ENCODE results near the gene MTPN. TPM values are rescaled to one million over a fixed set of nuclear protein-coding genes. Genes with fewer than 3 reads are reported as not detected.

Gene MTPN
- total RNA-seq, 1 donor from 2014 or later = 67.9 TPM

GRCh38 chr7:136006208-136006607, 29.0 kb upstream of the MTPN start:
- no peak for DNase-seq
- H3K4me1 ChIP-seq = peaks cover 4% of the 10 kb centered on the region
- H3K4me3 ChIP-seq = no peak overlapping the region
- TF ChIP-seq, protein P1, sequence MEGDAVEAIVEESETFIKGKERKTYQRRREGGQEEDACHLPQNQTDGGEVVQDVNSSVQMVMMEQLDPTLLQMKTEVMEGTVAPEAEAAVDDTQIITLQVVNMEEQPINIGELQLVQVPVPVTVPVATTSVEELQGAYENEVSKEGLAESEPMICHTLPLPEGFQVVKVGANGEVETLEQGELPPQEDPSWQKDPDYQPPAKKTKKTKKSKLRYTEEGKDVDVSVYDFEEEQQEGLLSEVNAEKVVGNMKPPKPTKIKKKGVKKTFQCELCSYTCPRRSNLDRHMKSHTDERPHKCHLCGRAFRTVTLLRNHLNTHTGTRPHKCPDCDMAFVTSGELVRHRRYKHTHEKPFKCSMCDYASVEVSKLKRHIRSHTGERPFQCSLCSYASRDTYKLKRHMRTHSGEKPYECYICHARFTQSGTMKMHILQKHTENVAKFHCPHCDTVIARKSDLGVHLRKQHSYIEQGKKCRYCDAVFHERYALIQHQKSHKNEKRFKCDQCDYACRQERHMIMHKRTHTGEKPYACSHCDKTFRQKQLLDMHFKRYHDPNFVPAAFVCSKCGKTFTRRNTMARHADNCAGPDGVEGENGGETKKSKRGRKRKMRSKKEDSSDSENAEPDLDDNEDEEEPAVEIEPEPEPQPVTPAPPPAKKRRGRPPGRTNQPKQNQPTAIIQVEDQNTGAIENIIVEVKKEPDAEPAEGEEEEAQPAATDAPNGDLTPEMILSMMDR (IDR thresholded peaks at IDR 0.05; ENCODE audit: borderline replicate concordance) = no peak
- H3K9me3 ChIP-seq (replicated peaks) = no peaks in the 10 kb centered on the region
- no peaks in the 10 kb centered on the region for H3K36me3 ChIP-seq
- H3K27ac ChIP-seq (replicated peaks) = no peak overlapping the region
- intact Hi-C loops (cut with micrococcal nuclease) = no loop called here
- no peaks in the 10 kb centered on the region for H3K27me3 ChIP-seq (ENCODE audit: low read depth)

- intact Hi-C loops (cut with micrococcal nuclease) = no loop called here
- H3K27me3 ChIP-seq (ENCODE audit: low read depth) = no peaks in the 10 kb centered on the region
- peaks cover under 1% of the 10 kb centered on the region for H3K4me1 ChIP-seq
- no peak for DNase-seq
- no peaks in the 10 kb centered on the region for H3K9me3 ChIP-seq (replicated peaks)
- no peak overlapping the region for H3K27ac ChIP-seq (replicated peaks)
- TF ChIP-seq, protein P1 (IDR thresholded peaks at IDR 0.05; ENCODE audit: borderline replicate concordance) = no peak
- H3K4me3 ChIP-seq = no peak overlapping the region
- no peaks in the 10 kb centered on the region for H3K36me3 ChIP-seq
Measured at GRCh38 chr7:136004083-136004482, 26.9 kb upstream of the MTPN start.

- no peak for DNase-seq
- Histone ChIP-seq H3K9me3 (replicated peaks) (no peaks in the 10 kb centered on the region), H3K4me3 (no peak overlapping the region), H3K36me3 (no peaks in the 10 kb centered on the region), H3K27me3 (ENCODE audit: low read depth) (no peaks in the 10 kb centered on the region), H3K4me1 (no peaks in the 10 kb centered on the region), H3K27ac (replicated peaks) (no peak overlapping the region)
- TF ChIP-seq, protein P1 (IDR thresholded peaks at IDR 0.05; ENCODE audit: borderline replicate concordance) = no peak
- intact Hi-C loops (cut with micrococcal nuclease) = no loop called here
Measured at GRCh38 chr7:136002802-136003201, 25.6 kb upstream of the MTPN start.

DNA sequence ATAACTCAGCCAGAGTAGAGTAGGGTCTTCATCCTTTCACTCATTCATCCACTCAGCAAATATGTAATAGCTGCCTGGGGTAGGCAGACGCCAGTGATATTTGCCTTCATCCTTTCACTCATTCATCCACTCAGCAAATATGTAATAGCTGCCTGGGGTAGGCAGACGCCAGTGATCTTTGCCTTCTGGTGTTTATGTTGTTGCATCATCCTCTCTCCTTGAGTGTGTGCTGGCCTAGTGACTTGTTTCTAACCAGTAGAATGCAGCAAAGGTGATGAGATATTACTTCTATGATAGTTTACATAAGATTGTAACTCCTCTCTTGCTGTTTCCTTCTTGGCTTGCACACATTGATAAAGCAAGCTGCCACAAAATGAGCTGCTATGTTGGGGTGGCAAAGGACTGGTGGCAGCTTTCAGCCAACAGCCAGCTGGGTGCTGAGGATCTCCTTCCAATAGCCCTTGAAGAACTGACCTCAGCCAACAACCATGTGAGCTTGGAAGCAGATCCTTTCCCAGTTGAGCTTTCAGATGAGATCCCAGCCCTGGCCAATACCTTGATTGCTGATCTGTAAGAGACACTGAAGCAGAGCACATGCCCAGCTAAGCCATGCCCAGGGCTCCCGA, 23.2 kb upstream of the MTPN start:
- Histone ChIP-seq H3K36me3 (no peaks in the 10 kb centered on the region), H3K27ac (replicated peaks) (no peak overlapping the region), H3K9me3 (replicated peaks) (no peaks in the 10 kb centered on the region), H3K4me3 (no peak overlapping the region), H3K27me3 (ENCODE audit: low read depth) (no peaks in the 10 kb centered on the region), H3K4me1 (no peaks in the 10 kb centered on the region)
- intact Hi-C loops (cut with micrococcal nuclease) = no loop called here
- TF ChIP-seq, protein P1 (IDR thresholded peaks at IDR 0.05; ENCODE audit: borderline replicate concordance) = no peak
- DNase-seq = no peak

GRCh38 chr7:135998081-135998480, 20.9 kb upstream of the MTPN start:
- H3K27me3 ChIP-seq (ENCODE audit: low read depth) = no peaks in the 10 kb centered on the region
- intact Hi-C loops (cut with micrococcal nuclease) = no loop called here

More at GRCh38 chr7:135998081-135998480, 20.9 kb upstream of the MTPN start:
- H3K4me1 ChIP-seq = no peaks in the 10 kb centered on the region
- H3K36me3 ChIP-seq = no peaks in the 10 kb centered on the region
- no peak overlapping the region for H3K4me3 ChIP-seq
- TF ChIP-seq, protein P1 (IDR thresholded peaks at IDR 0.05; ENCODE audit: borderline replicate concordance) = no peak
- DNase-seq = no peak
- H3K27ac ChIP-seq (replicated peaks) = no peak overlapping the region
- H3K9me3 ChIP-seq (replicated peaks) = no peaks in the 10 kb centered on the region
